HG03196 (cell line): Measurements from ENCODE around the gene VSIG10.
A peak's percentile ranks its signal among the peaks of the same experiment; 100 is the strongest.
"Not testable (repeated sequence)": the region's sequence is repeated elsewhere in the genome, so short reads cannot be mapped to it uniquely, and the experiment has no call there.

ENCODE experiments used
- ATAC-seq: cut with Tn5 transposase; IDR thresholded peaks from one replicate; pipeline ENCODE4 v1.9.1; 2021; ENCODE audit not compliant: unreplicated experiment

The VSIG10 gene, protein sequence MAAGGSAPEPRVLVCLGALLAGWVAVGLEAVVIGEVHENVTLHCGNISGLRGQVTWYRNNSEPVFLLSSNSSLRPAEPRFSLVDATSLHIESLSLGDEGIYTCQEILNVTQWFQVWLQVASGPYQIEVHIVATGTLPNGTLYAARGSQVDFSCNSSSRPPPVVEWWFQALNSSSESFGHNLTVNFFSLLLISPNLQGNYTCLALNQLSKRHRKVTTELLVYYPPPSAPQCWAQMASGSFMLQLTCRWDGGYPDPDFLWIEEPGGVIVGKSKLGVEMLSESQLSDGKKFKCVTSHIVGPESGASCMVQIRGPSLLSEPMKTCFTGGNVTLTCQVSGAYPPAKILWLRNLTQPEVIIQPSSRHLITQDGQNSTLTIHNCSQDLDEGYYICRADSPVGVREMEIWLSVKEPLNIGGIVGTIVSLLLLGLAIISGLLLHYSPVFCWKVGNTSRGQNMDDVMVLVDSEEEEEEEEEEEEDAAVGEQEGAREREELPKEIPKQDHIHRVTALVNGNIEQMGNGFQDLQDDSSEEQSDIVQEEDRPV

DNA sequence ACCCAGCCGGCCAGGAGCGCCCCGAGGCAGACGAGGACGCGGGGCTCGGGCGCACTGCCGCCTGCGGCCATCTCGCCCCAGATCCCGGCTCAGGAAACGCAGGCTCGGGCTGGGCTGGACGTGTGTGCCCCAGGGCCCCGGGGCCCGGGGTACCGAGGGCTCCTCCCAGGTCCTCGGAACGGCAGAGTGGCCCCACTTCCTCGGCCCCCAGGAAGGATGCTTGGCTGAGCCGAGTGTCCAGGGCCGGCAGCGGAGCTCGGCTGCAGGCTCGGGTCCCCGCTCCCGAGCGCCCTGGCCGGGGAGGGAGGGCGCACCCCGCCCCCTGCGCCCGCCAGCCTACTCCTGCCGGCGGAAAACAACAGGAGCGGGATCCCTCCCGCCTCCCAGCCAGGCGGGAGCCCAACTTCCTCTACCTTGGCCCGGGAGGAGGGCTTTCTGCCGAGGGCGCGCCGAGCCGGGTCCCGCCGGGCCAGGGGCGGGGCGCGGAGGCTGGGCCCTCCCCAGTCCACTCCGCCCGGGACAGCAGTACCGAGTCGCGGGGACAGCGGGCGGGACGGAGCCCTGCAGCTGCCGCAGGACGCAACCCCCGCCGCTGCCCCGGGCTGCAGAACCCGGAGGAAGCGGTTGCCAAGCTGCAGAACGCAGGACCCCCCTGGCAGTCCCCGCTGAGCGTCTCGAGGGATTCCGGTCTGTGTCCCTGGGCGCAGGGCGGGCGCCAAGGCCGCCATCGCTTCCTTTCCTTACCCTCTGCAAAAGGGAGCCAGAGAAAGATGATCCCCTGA is at the start of gene VSIG10:
Gene VSIG10 (minus strand): TSS at position 411 of the 782 bp plus-strand sequence. CDS start 340 bp downstream, at position 71.
- no peak for ATAC-seq

DNA sequence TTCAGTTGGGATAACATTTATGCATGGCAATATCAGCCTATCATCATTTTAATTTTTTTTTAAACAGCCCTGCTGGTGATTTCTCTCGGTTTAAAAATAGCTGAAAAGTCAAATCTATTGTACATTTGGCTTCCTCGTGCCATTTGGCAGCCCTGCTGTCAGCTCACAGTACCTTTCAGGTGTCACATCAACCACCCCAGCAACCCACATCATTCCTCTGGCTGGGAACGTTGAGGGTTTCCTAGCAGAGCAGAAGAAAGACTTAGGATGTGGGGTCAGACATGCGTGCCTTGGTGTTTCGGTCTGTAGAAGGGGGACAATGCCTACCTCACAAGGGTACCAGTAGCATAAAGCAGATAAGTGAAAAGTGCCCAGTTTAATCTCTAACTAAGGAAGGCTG is 47.9 kb upstream of the VSIG10 start:
- ATAC-seq, result no peak

DNA sequence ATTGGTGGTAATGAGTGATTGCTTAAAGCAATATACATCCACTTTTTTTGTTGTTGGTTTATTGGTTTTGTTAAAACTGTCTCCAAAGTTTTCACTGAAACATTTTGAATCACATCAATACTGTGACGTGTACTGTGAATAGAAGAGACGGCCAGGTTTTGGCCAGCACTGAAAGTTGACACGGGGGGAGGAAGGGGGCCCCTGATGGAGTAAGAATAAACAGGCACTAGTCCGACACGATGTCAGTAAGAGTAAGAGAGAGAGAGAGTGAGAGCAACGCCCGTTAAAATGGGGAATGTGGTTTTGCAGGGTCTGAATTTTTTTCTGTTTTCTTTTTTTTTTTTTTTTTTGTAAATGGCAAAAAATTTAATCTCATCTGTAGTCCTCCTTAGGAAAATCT is 46.8 kb upstream of the VSIG10 start:
- ATAC-seq, result no peak

DNA sequence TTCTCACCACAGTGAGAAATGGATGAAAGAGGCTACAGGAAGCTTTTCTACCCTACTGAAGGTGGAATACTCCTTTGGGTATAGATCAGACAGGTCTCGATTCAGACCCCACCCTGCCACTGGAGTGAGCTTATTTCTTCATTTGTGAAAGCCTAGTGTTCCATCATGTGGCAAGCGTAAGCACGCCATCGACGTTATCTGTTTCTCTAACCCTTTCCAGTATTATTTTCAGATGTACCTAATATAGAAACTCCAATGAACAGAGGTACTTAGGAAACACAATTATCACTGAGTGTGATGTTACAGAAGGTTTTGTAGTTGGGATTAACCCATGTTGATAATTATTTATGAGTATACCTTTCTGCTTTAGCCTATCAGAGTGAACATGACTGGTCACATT is 44.5 kb upstream of the VSIG10 start:
- no peak for ATAC-seq

DNA sequence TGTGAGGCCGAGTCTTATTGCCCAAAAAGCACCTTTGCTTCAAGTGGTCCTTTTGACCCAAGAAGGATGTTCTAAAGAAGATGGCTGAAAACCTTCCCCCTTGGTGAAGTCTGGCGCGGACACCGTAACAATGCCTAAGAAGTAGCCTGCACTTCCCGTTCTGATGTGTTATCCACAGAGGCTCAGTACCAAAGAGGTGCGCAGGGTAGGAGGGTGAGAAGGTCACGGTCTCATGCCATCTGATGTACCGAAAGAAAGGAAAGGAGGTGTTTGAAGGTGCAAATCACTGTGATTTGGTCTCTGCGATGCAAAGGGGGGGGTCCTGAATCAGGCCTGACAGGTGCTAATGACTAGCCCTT is 42.0 kb upstream of the VSIG10 start:
- ATAC-seq, result no peak

DNA sequence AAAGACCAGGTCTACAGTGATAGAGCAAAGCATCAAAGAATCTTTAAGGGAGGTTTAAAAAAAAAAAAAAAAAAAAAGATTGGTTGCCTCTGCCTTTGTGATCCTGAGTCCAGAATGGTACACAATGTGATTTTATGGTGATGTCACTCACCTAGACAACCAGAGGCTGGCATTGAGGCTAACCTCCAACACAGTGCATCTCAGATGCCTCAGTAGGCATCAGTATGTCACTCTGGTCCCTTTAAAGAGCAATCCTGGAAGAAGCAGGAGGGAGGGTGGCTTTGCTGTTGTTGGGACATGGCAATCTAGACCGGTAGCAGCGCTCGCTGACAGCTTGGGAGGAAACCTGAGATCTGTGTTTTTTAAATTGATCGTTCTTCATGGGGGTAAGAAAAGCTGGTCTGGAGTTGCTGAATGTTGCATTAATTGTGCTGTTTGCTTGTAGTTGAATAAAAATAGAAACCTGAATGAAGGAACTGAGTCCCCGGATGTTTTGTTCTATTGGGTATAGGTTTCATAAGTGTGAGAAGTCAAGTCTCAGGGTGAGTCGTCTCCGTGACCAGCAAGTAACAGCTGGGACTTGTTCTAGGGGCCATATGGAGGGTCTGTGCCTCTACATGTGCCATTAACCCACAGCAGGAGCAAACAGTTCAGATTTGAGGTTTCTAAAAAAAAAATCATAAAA is 41.4 kb upstream of the VSIG10 start:
- ATAC-seq, result no peak

DNA sequence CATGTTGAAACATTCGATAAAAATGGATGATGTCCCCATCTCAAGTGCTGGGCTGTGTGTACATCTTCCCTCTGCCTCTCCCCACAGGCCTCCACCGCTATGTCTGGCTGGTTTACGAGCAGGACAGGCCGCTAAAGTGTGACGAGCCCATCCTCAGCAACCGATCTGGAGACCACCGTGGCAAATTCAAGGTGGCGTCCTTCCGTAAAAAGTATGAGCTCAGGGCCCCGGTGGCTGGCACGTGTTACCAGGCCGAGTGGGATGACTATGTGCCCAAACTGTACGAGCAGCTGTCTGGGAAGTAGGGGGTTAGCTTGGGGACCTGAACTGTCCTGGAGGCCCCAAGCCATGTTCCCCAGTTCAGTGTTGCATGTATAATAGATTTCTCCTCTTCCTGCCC is 40.7 kb upstream of the VSIG10 start:
- ATAC-seq, result no peak

DNA sequence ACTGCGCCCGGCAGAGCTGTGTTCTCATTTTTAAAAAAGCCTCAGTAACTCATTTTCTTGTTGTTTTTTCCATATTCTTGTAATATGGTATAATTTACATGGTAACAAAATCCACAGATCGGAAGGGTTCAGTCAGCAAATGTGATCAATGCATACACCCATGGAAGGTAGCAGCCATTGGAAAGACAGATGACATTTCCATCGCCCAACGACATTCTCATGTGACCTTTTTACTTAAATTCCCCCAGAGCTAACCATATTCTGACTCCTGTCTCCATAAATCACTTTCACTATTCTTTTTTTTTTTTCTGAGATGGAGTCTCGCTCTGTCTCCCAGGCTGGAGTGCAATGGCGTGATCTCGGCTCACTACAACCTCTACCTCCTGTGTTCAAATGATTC is 37.0 kb upstream of the VSIG10 start:
- no peak for ATAC-seq

DNA sequence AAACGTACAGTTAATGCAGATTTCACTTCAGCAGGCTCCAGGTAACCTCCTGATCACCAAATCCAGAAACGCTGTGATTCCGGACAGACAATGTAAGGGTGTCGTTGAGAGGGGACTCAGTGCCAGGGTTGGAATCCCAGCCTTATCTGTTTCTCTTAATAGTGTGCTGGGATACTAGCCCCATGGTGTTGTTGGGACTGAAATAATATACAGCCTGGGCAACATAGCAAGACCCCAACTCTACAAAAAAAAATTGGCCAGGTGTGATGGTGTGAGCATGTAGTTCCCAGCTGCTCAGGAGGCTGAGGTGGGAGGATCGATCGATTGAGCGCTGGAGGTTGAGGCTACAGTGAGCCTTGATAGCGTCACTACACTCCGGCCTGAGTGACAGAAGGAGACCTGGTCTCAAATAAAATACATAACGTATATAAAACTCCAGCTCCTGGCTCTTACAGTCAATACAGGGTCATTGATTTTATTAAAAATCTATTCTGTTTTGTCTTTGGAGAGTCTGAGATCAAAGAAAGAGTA is 33.4 kb upstream of the VSIG10 start:
- ATAC-seq, result no peak

DNA sequence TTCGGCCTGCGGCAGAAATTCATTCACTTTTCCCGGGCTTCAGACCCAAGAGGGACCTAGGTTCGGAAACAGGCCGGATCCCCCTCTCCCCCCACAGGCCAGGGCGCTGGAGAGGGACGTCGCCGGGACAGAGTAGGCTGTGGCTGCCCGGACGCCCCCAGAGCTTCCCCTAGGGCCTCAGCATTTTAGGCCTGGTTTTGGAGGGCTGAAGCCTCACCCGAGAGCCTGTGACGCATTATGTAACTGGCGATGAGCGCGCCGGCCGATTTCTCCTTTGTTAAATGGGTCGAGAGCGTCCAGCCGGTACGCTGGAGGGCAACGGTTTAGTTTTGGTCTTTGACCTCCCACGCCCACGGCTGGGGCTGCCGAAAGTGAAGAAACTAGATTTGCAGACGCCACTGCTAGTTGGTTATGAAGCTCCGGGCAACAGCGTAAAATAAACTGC is 32.8 kb upstream of the VSIG10 start:
- peak; percentile 8 for ATAC-seq

DNA sequence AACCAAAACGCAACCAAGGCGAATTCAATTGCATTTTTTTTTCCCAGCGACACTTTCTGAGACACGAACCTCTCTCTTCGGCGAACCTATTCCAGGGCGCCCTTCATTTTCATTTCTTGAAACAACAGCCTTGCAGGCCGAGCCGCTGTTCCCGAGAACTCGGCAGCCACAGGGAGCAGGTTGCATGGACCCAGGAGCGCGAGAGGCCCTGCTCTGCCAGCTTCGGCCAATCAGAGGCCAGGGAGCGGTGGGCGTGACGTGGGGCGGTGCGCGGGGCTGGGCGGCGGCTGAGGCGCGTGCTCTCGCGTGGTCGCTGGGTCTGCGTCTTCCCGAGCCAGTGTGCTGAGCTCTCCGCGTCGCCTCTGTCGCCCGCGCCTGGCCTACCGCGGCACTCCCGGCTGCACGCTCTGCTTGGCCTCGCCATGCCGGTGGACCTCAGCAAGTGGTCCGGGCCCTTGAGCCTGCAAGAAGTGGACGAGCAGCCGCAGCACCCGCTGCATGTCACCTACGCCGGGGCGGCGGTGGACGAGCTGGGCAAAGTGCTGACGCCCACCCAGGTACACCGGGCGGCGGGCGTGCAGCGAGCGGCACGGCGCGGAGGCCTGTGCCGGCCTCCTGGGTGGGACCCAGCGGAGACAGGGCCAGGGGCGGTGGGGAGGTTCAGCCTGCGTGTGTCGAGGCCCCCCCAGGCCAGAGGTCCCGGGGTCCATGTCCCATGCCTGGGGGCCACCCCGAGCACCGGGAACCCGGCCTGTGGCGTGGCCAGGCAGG is 32.2 kb upstream of the VSIG10 start, which contains the start of gene PEBP1:
Gene PEBP1 (plus strand): TSS at position 337 of the 771 bp plus-strand sequence. CDS start 86 bp downstream, at position 423.
- ATAC-seq, result peak; percentile 98

DNA sequence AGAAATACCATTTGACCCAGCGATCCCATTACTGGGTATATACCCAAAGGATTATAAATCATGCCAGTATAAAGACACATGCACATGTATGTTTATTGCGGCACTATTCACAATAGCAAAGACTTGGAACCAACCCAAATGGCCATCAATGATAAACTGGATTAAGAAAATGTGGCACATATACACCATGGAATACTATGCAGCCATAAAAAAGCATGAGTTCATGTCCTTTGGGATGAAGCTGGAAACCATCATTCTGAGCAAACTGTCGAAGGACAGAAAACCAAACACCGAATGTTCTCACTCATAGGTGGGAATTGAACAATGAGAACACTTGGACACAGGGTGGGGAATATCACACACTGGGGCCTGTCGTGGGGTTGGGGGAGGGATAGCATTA is 25.6 kb upstream of the VSIG10 start:
- not testable (repeated sequence) for ATAC-seq

DNA sequence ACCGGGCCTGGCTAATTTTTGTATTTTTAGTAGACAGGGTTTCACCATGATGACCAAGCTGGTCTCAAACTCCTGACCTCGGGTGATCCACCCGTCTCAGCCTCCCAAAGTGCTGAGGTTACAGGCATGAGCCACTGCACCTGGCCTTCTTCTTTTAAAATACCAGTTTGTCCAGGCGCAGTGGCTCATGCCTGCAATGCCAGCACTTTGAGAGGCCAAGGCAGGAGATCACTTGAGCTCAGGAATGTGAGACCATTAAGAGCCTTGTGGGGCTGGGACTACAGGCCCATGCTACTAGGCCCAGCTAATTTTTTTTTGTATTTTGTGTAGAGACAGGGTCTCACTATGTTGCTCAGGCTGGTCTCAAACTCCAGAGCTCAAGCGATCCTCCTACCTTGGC is 24.1 kb upstream of the VSIG10 start:
- ATAC-seq, result no peak

DNA sequence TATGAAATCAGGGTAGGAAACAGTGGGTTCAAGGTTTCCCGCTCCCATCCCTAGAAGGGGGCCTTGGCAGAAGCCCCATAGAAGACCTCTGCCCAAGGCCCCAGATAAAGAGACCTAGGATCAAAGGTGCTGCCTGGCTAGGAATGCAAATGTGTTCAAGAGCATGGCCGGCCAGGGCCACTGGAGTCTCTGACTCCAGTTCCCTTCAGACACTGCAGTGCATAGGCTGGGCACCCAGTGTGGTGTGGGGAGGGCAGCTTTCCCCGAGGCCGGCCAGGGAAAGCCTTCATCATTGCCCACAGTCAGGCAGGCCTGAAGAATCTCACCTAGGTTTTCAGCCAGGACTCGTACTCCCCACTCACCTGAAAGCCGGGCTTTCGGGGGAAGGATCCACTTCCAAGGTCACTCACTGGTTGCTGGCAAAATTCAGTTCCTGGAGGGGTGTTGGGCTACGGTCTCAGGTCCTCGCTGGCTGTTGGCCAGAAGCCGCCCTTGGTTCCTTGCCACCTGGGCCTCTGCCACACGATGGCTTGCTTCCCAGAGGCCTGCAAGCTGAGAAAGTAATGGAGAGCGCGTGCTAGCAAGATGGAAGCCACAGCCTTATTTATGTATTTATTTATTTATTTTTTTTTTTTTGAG is 22.4 kb upstream of the VSIG10 start:
- ATAC-seq, result no peak

DNA sequence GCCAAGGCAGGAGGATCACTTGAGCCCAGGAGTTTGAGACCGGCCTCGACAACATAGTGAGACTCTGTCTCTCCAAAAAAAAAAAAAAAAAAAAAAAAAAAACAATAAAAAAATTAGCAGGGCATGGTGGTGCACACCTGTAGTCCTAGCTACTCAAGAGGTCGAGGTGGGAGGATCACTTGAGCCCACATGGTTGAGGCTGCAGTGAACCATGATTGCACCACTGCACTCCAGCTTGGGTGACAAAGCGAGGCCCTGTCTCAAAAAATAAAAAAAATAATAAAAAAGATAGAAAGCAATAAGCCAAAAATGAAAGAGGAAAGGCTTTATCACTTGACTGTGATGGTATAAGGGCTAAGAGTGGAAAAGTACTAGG is 21.9 kb upstream of the VSIG10 start:
- no peak for ATAC-seq

DNA sequence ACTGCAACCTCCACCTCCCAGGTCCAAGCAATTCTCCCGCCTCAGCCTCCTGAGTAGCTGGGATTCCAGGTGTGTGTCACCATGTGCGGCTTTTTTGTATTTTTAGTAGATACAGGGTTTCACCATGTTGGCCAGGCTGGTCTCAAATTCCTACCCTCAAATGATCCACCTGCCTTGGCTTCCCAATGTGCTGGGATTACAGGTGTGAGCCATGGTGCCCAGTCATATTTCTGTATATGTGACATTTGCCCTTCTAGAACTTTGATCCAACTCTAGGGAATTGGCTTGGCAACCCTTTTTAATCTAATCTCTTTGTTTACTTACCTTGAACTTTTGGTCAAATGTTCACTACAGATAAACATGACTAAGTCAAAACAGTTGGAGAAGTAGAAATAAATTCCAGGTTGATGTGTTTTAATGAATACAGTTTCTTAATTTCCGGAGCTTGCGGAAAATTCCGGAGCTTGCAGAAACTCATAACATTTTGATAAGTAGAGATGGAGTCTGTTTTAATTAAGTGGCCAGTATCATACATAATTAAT is 20.6 kb upstream of the VSIG10 start:
- ATAC-seq, result no peak

DNA sequence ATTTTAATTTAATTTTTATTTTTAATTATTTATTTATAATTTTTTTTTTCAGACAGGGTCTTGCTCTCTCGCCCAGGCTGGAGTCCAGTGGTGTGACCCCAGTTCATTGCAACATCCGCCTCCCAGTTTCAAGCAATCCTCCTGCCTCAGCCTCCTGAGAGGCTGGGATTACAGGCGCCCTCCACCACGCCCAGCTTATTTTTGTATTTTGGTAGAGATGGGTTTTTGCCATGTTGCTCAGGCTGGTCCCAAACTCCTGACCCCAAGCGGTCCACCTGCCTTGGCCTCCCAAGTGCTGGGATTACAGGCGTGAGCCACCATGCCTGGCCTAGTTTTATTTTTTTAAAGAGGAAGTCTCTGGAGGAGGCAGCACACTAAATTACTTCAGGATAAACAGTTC is 18.5 kb upstream of the VSIG10 start:
- ATAC-seq, result no peak

DNA sequence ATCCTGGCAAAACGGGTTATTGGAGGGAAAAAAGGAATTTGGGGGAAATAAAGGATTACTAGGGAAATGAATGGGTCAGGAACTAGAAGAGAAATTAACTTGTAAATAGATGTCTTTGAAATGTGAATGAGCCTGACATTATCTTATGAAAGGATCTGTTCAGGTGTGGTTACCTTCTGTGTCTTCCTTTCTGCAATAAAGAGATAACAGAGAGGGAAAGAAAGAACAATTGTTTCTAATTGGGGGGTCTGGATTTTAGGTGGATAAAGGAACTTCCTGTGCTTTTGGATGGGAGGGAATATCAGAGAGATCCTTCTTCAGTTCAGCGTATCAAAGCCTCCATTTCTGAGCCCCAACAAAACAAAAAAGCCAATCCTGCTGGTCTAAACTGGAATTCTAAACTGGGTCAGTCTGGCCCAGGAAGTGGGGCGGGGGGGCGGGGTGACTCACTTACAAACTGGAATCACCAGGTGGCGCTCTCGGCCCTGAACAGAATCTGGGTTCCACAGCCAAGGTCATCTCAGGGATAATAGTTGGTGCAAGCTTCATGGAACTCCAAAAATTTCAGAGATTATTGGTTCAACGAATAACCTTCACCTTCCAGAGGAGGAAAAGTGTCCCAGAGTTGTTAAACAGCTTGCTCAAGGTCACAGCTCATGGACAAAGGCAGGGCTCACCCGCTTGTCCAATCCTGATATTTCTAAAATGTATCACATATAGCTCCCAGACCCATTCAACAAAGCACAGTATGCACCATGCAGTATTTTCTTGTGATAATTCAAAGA is 17.0 kb upstream of the VSIG10 start:
- no peak for ATAC-seq

DNA sequence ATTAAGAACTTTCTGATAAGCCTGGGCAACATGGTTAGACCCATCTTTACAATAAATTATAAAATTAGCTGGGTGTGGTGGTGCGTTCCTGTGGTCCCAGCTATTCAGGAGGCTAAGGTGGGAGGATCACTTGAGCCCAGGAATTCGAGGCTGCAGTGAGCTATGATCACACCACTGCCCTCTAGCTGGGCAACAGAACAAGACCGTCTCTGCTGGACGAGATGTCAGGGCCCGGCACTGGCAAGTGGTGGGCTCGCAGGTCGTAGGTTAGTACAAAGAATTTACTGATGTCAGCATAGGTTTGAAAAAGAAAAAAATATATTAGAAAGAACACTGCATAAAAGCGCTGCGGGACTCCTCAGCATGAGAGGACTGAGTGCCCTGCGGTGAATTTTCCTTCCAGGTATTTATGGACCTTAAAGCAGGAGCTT is 15.7 kb upstream of the VSIG10 start:
- ATAC-seq, result no peak
